HFFc6 (cell line): Measurements from ENCODE around the gene ABI1. TPM values are rescaled to one million over a fixed set of nuclear protein-coding genes. Genes with fewer than 3 reads are reported as not detected.

Experiments
- DNase-seq: peaks from one replicate; pipeline ENCODE4 v3.0.0-alpha.2; 2018
- H3K27ac Mint-ChIP-seq: 2 replicates; pipeline ENCODE4 v1.8.0; 2020; ENCODE audit warnings: mild to moderate bottlenecking, mixed read lengths
- H3K27me3 Mint-ChIP-seq: 2 replicates; pipeline ENCODE4 v1.8.0; 2021; ENCODE audit warnings: mild to moderate bottlenecking, moderate library complexity, mixed read lengths; ENCODE audit not compliant: insufficient read depth
- H3K36me3 Mint-ChIP-seq: 2 replicates; pipeline ENCODE4 v1.8.0; 2021; ENCODE audit warnings: low read depth, mixed read lengths
- H3K4me1 Mint-ChIP-seq: 2 replicates; pipeline ENCODE4 v1.8.0; 2020; ENCODE audit warnings: low read depth, mixed read lengths
- H3K4me3 Mint-ChIP-seq: 2 replicates; pipeline ENCODE4 v1.8.0; 2020; ENCODE audit warnings: mild to moderate bottlenecking, moderate library complexity, mixed read lengths
- H3K9me3 Mint-ChIP-seq: 2 replicates; pipeline ENCODE4 v1.8.0; 2020; ENCODE audit warnings: mild to moderate bottlenecking, mixed read lengths
- CTCF ChIP-seq: fragments of 200-600 bp; sonication (generic); IDR thresholded peaks from 2 replicates; pipeline ENCODE4 v1.5.0; 2021; ENCODE audit warnings: antibody characterized with exemption, mild to moderate bottlenecking
- total RNA-seq, 6 experiments: library from RNA; stranded (reverse); fragmentation: NEBNext Ultra II Directional; extraction: Animal tissue kit (Norgen Biotek cat#: 25700); gene quantifications; 2 replicates in 1 of 6; 3 replicates in 5 of 6; pipeline ENCODE4 v1.2.3, GENCODE V29; 2021

ABI1 gene
- total RNA-seq, 6 experiments from 2014 or later: 48.0 to 56.5 (median 53.3) TPM

GRCh38 chr10:26863351-26864076, 2.8 kb upstream of the ABI1 start:
- peaks cover 5% of the 10 kb centered on the region; the same call in 1 of the 2 replicates for H3K36me3 Mint-ChIP-seq
- no peak for DNase-seq
- H3K27me3 Mint-ChIP-seq: peaks cover 9% of the 10 kb centered on the region
- no peak overlapping the region for H3K27ac Mint-ChIP-seq
- H3K9me3 Mint-ChIP-seq: no peaks in the 10 kb centered on the region
- H3K4me3 Mint-ChIP-seq: no peak overlapping the region
- peaks cover 19% of the 10 kb centered on the region for H3K4me1 Mint-ChIP-seq
- TF ChIP-seq CTCF: no peak

- no peak for DNase-seq
- H3K27ac Mint-ChIP-seq: no peak overlapping the region; the same call in 1 of the 2 replicates
Observed at GRCh38 chr10:26861205-26861998, 644 bp upstream of the ABI1 start.

GRCh38 chr10:26860102-26860442, 686 bp downstream of the ABI1 start:
- DNase-seq: peak; percentile 72
- Mint-ChIP-seq H3K27me3 (peaks cover 9% of the 10 kb centered on the region; the same call in 1 of the 2 replicates), H3K4me3 (peak overlapping the region; percentile 97), H3K27ac (peak overlapping the region; percentile 96), H3K4me1 (peaks cover 41% of the 10 kb centered on the region), H3K36me3 (peaks cover 5% of the 10 kb centered on the region; the same call in 1 of the 2 replicates), H3K9me3 (no peaks in the 10 kb centered on the region)
- no peak for TF ChIP-seq CTCF

More at GRCh38 chr10:26861205-26861998, 644 bp upstream of the ABI1 start:
- Mint-ChIP-seq H3K4me3 (peak overlapping the region; percentile 97), H3K36me3 (peaks cover 5% of the 10 kb centered on the region; the same call in 1 of the 2 replicates), H3K27me3 (peaks cover 9% of the 10 kb centered on the region; the same call in 1 of the 2 replicates), H3K4me1 (peaks cover 36% of the 10 kb centered on the region), H3K9me3 (no peaks in the 10 kb centered on the region)
- TF ChIP-seq CTCF: peak; percentile 87

GRCh38 chr10:26859241-26860101, 1.3 kb downstream of the ABI1 start:
- Mint-ChIP-seq H3K36me3 (peaks cover 5% of the 10 kb centered on the region; the same call in 1 of the 2 replicates), H3K27me3 (peaks cover 9% of the 10 kb centered on the region; the same call in 1 of the 2 replicates), H3K4me3 (peak overlapping the region; percentile 97), H3K9me3 (no peaks in the 10 kb centered on the region), H3K4me1 (peaks cover 47% of the 10 kb centered on the region), H3K27ac (peak overlapping the region; percentile 96)
- no peak for DNase-seq
- no peak for TF ChIP-seq CTCF

- Mint-ChIP-seq H3K4me3 (peak overlapping the region; percentile 97), H3K9me3 (no peaks in the 10 kb centered on the region), H3K4me1 (peaks cover 55% of the 10 kb centered on the region), H3K36me3 (peaks cover 8% of the 10 kb centered on the region), H3K27me3 (peaks cover 4% of the 10 kb centered on the region; the same call in 1 of the 2 replicates), H3K27ac (peak overlapping the region; percentile 96)
- TF ChIP-seq CTCF: no peak
- DNase-seq: no peak
Observed at GRCh38 chr10:26858707-26859034, 2.1 kb downstream of the ABI1 start.
